ACHN (cell line): ENCODE results near the gene PRR23B.
A peak's percentile ranks its signal among the peaks of the same experiment; 100 is the strongest.

Experiments
- DNase-seq: peaks from one replicate; pipeline ENCODE4 v3.0.0-alpha.2; 2015
- in situ Hi-C: cut with HindIII; loops from 2 replicates; pipeline ENCODE4 v1.10.0; 2017; ENCODE audit warnings: low sequenced_read_pairs, low pct_ligation_motif_present, low pct_unique_long_range_greater_than_20kb

The PRR23B gene

DNA sequence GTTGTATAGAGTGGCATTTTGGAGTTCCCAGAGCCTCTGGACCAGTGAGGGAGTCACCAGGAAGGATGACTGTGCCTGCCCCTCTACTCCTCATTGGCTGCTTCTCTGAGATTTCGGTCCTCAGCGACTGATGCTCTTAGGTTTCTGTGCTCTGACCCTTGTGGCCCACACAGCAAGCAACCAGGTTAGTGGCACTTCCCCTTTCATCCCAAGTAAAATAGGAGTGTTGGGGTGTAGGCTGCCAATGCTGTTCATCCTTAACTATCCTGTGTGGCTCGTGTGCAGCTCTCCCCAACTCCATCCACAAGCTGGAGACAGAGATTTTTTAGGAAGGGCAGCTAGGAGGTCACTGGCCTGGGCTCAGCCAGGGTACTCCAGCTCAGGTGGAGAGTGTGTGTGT, 35.9 kb downstream of the PRR23B start:
- DNase-seq, result no peak
- in situ Hi-C loops, result no loop called here

DNA sequence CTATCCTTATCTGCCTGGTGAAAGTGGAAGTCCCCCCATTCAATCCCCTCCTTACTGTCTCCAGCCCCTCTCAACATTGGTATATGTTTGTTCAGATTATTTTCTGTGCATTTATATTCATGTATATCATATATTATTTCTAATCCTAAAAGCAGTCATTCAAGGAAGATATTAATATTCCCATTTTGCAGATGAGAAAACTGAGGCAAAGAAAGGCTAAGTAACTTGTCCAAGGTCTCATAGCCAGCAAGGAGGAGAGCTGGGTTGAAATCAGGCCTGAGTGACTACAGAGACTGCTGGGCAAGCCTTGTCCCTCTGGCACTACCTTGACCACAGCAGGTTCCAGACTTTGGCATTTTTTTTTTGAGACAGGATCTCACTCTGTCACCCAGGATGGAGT, 44.7 kb downstream of the PRR23B start:
- no peak for DNase-seq
- in situ Hi-C loops, result no loop called here

DNA sequence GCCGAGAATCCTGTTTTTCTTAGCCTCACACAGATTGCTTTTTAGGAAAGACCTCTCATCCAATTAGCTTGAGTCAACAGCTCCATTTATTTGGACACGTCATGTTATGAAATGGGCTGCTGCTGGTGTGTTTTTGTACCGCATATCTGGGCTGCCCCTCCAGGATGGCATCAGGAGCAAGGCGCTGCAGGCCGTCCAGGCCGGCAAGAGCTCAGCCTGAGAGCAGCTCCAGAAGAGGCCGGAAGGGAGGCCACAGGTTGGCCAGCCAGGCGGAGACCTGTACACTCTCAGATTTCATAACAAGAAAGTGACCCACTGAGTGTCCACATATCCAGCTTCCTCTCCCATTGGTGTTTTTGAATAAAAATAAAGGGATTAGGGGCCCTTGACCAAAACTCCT, 45.4 kb downstream of the PRR23B start:
- in situ Hi-C loops, result no loop called here
- DNase-seq, result no peak

DNA sequence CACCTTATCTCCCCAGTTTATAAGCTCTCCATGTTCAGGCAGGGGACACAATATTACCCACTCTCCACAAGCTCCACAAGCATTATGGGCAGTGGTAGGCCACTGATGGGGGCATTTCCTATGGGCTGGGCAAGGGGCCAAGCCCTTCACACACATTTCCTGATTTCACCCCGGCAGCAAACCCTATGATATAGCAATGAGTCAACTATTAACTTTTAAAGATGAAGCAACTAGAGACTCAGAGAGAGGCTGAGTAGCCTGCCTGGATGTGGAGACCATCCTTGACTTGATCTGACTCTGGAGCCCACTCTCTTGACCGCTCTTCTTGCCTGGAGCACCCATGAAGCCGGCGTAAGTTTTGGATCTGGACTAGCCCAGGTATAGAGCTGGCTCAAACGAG, 46.3 kb downstream of the PRR23B start:
- peak; percentile 49 for DNase-seq
- in situ Hi-C loops, result no loop called here

DNA sequence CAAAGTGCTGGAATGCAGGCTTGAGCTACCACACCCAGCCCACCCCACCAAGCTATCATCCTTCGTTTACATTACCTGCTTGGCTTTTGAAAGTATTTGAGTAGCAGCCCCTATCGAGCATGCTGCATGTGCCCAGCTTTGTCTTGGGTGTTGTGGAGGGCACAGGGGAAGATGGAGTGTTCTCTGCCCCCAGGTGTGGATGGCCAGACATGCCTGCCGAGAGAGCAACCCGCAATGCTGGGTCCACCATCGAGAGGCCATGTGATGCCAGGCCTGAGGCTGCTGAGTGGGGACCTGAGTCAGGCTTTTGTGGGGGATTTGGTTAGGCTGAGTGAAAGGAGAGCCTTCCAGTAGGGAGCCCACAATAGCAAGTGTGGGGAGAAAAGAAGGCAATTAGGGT, 47.8 kb downstream of the PRR23B start:
- in situ Hi-C loops, result no loop called here

DNA sequence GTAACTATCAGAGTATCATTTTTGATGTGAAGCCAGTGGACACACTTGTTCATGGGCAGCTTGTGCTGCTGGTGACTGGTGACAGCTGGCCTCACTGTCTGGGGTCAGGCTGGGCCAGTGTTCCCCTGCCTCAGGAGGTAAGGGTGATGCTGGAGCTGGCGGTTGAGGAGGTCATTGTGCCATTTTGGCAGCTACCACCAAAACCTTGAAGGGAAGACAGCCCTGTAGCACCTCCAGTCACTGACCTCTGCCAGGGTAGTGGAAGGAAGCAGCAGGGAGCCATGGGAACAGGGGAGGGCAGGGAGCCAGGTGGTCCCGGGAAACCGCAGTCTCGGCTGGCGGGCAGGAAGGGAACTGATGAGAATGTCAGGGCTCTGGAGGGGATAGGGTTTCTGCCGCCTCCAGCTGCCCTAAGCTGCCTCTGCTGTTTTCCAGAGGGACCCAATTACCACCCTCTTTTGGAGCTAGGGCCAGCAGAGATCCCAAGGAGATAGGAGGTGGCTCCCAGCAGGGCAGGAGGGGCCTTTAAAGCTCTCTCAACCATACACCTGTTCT, 48.9 kb downstream of the PRR23B start:
- in situ Hi-C loops, result no loop called here
- DNase-seq, result no peak

More for the DNA sequence above, 47.8 kb downstream of the PRR23B start:
- no peak for DNase-seq
